Measurements from ENCODE around the gene HMX2.

DNA sequence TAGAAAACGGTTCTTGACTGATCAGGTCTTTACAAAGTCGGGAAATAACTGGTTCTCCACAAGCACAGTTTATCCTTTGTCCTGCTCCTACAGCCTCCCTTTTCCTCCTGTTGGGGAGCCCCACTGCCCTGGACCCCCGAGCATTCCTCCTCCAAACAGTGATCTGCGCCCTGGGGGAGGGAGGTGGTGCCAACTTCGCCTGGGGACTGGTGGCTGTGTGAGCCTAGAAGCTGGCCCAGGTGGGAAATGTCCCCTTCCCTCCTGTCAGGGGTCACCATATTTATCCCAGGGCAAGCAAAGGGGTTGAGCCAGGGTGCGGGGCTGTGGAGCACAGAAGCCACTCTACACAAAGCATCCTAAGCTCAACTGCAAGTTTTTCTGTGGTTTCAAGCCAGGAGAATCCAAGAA lies 6.9 kb upstream of the HMX2 start:
- TF ChIP-seq CTCF (optimal IDR thresholded peaks at IDR 0.05 in 1 of 3, IDR thresholded peaks at IDR 0.05 in 1 of 3, conservative IDR thresholded peaks at IDR 0.05 in 1 of 3; ENCODE audit: extremely low read depth in 1 of 3, insufficient read depth in 2 of 3, low read length in 3 of 3) (no peak), EZH2 (IDR thresholded peaks at IDR 0.05; ENCODE audit: low read length) (no peak)
